Keratinocyte (primary cell): ENCODE data around the gene DNAH8. TPM values are rescaled to one million over a fixed set of nuclear protein-coding genes. Genes with fewer than 3 reads are reported as not detected.
A peak's percentile ranks its signal among the peaks of the same experiment; 100 is the strongest.

Source experiments
- DNase-seq: peaks from one replicate; pipeline ENCODE4 v3.0.0-alpha.2; 2011; ENCODE audit warnings: low read depth, missing footprints, low spot score
- FAIRE-seq: peaks from 2 replicates; lab custom pipeline; 2011; peaks lifted over from hg19 to GRCh38; lab: Jason Lieb, UNC
- H2AFZ ChIP-seq: 2 replicates; pipeline ENCODE4 v1.6.0; 2012; ENCODE audit warnings: low read length, control low read depth, inconsistent platforms; ENCODE audit not compliant: control insufficient read depth
- H3K27ac ChIP-seq: 2 replicates; pipeline ENCODE4 v1.5.1; 2011; ENCODE audit warnings: low read length; ENCODE audit not compliant: control insufficient read depth, insufficient read depth
- H3K27me3 ChIP-seq: 3 replicates; pipeline ENCODE4 v1.6.0; 2011; ENCODE audit warnings: low read length; ENCODE audit not compliant: control insufficient read depth, insufficient read depth; ENCODE audit errors: extremely low read depth
- H3K36me3 ChIP-seq, 2 experiments: 2 replicates in 1 of 2; 3 replicates in 1 of 2; pipeline ENCODE4 v1.5.1; 2011; ENCODE audit warnings: low read length in 2 of 2, mild to moderate bottlenecking in 1 of 2; ENCODE audit not compliant: control insufficient read depth in 2 of 2, insufficient read depth in 2 of 2; ENCODE audit errors: extremely low read depth in 1 of 2
- H3K4me1 ChIP-seq: 3 replicates; pipeline ENCODE4 v1.5.1; 2011; ENCODE audit warnings: low read length; ENCODE audit not compliant: control insufficient read depth, insufficient read depth; ENCODE audit errors: extremely low read depth
- H3K4me2 ChIP-seq: 3 replicates; pipeline ENCODE4 v1.6.0; 2011; ENCODE audit warnings: low read depth, low read length; ENCODE audit not compliant: control insufficient read depth, insufficient read depth; ENCODE audit errors: extremely low read depth
- H3K4me3 ChIP-seq, 3 experiments: fragments of 200-600 bp in 1 of 3; sonication (generic) in 1 of 3; 2 replicates in 2 of 3; 3 replicates in 1 of 3; pipeline ENCODE4 v1.5.1; 2011 to 2016; ENCODE audit warnings: low read length in 3 of 3, mild to moderate bottlenecking in 3 of 3, control low read depth in 2 of 3, inconsistent platforms in 1 of 3, low read depth in 1 of 3, mixed read lengths in 1 of 3, mixed run types in 1 of 3, moderate library complexity in 1 of 3; ENCODE audit not compliant: control insufficient read depth in 2 of 3, insufficient read depth in 2 of 3; ENCODE audit errors: extremely low read depth in 1 of 3
- H3K79me2 ChIP-seq: 2 replicates; pipeline ENCODE4 v1.6.0; 2012; ENCODE audit warnings: low read length; ENCODE audit not compliant: control insufficient read depth, insufficient read depth
- H3K9ac ChIP-seq: 3 replicates; pipeline ENCODE4 v1.6.0; 2011; ENCODE audit warnings: low read length; ENCODE audit not compliant: control insufficient read depth, insufficient read depth; ENCODE audit errors: extremely low read depth
- H3K9me1 ChIP-seq: 3 replicates; pipeline ENCODE4 v1.6.0; 2011; ENCODE audit warnings: low read length; ENCODE audit not compliant: control insufficient read depth, insufficient read depth; ENCODE audit errors: extremely low read depth
- H3K9me3 ChIP-seq: 2 replicates; pipeline ENCODE4 v1.5.1; 2012; ENCODE audit warnings: low read depth, low read length; ENCODE audit not compliant: control insufficient read depth
- H4K20me1 ChIP-seq: 3 replicates; pipeline ENCODE4 v1.6.0; 2011; ENCODE audit warnings: low read length; ENCODE audit not compliant: control insufficient read depth, insufficient read depth; ENCODE audit errors: extremely low read depth
- EZH2 ChIP-seq: IDR thresholded peaks from one replicate; pipeline ENCODE4 v1.6.1; 2012; ENCODE audit warnings: inconsistent platforms, mild to moderate bottlenecking, low read length, moderate library complexity
- dilution Hi-C: fragments of 300-500 bp; cut with MboI; formaldehyde crosslinking; loops from one replicate; pipeline ENCODE4 v1.7.0; 2020; ENCODE audit warnings: low sequenced_read_pairs; ENCODE audit not compliant: extremely low pct_ligation_motif_present
- polyA plus RNA-seq, 5 experiments: library from polyadenylated mRNA; depleted of rRNA in 3 of 5; stranded (reverse) in 3 of 5; stranded (forward) in 1 of 5; unstranded in 1 of 5; fragments of >200 nt; gene quantifications; 1 replicate in 1 of 5; 2 replicates in 3 of 5; 3 replicates in 1 of 5; pipeline versions ENCODE4 v1.2.1 to v1.2.3, GENCODE V29; 2011 to 2012; ENCODE audit warnings: missing spikeins in 2 of 5, low read depth in 1 of 5, low replicate concordance in 1 of 5
- TF ChIP-seq, protein P1 (sequence below), 3 experiments: IDR thresholded peaks in 1 of 3; conservative IDR thresholded peaks in 1 of 3; optimal IDR thresholded peaks in 1 of 3; 2 replicates in 2 of 3; 3 replicates in 1 of 3; pipeline versions ENCODE3 to v1.5.1; 2011; ENCODE audit warnings: low read length in 3 of 3, mild to moderate bottlenecking in 3 of 3, moderate library complexity in 2 of 3, control low read depth in 1 of 3, inconsistent platforms in 1 of 3; ENCODE audit not compliant: insufficient read depth in 2 of 3; ENCODE audit errors: extremely low read depth in 1 of 3

The DNAH8 gene
- polyA plus RNA-seq, 1 donor (not counting 4 experiments of a cell fraction or from before 2014, with no cell fraction given): 0.01 TPM

DNA sequence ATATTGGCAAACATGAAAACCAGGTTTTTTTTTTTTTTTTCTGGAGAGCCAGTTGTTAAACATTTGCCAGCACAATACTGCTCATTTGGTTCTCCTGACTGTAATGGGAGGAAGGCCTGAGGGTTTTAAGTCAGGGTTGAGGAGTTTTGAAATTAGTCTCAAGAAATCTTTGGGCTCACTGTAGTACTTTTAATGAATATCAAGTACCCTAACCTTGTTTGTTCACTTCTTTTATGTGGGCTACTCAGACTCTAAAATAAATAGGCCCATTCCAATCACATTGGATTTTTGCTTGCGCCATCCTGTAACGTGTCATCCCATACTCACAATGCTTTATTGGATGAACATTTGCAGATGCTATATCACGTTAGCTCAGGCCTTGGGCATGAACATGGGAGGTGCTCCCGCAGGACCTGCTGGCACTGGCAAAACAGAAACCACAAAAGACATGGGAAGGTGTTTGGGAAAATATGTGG, 146.9 kb downstream of the DNAH8 start:
- dilution Hi-C loops: no loop called here

DNA sequence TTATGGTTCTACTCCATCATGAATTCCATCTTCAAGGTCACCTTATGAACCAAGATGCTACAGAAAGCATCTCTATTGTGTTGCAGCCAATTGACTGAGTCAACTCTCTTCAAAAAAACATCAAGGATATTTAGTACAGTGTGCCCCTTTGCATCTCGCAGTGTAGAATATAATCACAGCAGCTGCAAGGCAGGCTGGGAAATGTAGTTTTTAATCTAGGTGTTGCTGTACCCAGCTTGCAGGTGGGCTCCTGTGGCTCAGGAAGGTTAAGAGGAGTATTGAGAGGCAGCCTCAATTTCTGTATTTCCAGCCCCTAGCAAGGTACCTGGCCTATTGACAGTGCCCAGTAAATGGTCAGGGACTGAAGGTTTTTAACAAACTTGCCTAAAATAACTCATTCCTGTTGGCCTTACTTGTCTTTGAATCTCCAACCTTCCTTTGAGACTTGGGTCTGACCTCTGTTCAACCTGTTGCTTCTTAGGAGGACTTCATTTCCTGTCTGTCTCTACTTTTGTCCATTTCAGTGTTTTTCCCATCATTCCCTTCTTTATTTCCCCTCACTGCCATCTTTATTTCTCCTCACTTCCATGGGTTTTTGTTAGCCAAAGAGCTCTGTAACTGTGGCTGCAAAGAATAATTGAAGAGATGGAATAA, 150.5 kb downstream of the DNAH8 start:
- Histone ChIP-seq H3K36me3 (no peaks in the 10 kb centered on the region), H3K27ac (no peak overlapping the region), H3K9me1 (no peaks in the 10 kb centered on the region), H3K79me2 (no peaks in the 10 kb centered on the region), H3K9me3 (no peaks in the 10 kb centered on the region), H4K20me1 (no peaks in the 10 kb centered on the region), H3K4me2 (no peak overlapping the region), H3K9ac (no peak overlapping the region), H3K27me3 (no peaks in the 10 kb centered on the region), H3K4me1 (no peaks in the 10 kb centered on the region), H2AFZ (no peak overlapping the region), H3K4me3 (no peak overlapping the region)
- dilution Hi-C loops: no loop called here
- FAIRE-seq (peak; percentile 36), DNase-seq (no peak)
- TF ChIP-seq, protein P1, sequence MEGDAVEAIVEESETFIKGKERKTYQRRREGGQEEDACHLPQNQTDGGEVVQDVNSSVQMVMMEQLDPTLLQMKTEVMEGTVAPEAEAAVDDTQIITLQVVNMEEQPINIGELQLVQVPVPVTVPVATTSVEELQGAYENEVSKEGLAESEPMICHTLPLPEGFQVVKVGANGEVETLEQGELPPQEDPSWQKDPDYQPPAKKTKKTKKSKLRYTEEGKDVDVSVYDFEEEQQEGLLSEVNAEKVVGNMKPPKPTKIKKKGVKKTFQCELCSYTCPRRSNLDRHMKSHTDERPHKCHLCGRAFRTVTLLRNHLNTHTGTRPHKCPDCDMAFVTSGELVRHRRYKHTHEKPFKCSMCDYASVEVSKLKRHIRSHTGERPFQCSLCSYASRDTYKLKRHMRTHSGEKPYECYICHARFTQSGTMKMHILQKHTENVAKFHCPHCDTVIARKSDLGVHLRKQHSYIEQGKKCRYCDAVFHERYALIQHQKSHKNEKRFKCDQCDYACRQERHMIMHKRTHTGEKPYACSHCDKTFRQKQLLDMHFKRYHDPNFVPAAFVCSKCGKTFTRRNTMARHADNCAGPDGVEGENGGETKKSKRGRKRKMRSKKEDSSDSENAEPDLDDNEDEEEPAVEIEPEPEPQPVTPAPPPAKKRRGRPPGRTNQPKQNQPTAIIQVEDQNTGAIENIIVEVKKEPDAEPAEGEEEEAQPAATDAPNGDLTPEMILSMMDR (optimal IDR thresholded peaks at IDR 0.05 in 1 of 3, IDR thresholded peaks at IDR 0.05 in 1 of 3, conservative IDR thresholded peaks at IDR 0.05 in 1 of 3; ENCODE audit: extremely low read depth in 1 of 3, insufficient read depth in 2 of 3, low read length in 3 of 3): no peak
- no peak for TF ChIP-seq EZH2

More for the DNA sequence above, 146.9 kb downstream of the DNAH8 start:
- H3K4me2 ChIP-seq: no peak overlapping the region
- no peak overlapping the region for H2AFZ ChIP-seq
- H3K9me3 ChIP-seq: no peaks in the 10 kb centered on the region
- TF ChIP-seq EZH2: no peak
- TF ChIP-seq, protein P1 (optimal IDR thresholded peaks at IDR 0.05 in 1 of 3, IDR thresholded peaks at IDR 0.05 in 1 of 3, conservative IDR thresholded peaks at IDR 0.05 in 1 of 3; ENCODE audit: extremely low read depth in 1 of 3, insufficient read depth in 2 of 3, low read length in 3 of 3): no peak
- no peaks in the 10 kb centered on the region for H3K79me2 ChIP-seq
- H3K9ac ChIP-seq: no peak overlapping the region
- no peak overlapping the region for H3K27ac ChIP-seq
- no peaks in the 10 kb centered on the region for H4K20me1 ChIP-seq
- H3K9me1 ChIP-seq: no peaks in the 10 kb centered on the region
- FAIRE-seq (no peak), DNase-seq (no peak)
- H3K36me3 ChIP-seq: no peaks in the 10 kb centered on the region
- H3K27me3 ChIP-seq: no peaks in the 10 kb centered on the region
- no peak overlapping the region for H3K4me3 ChIP-seq
- H3K4me1 ChIP-seq: no peaks in the 10 kb centered on the region
